SK-N-SH treated with all-trans-retinoic acid at 6 μM for 48 hours (cell line): ENCODE results near the gene PLEKHH1.

Source experiments
- CSDC2 ChIP-seq: fragments of 250-450 bp; sonication (Bioruptor Pico); IDR thresholded peaks from 2 replicates; pipeline ENCODE4 v1.5.0; 2020; ENCODE audit warnings: mild to moderate bottlenecking, moderate library complexity
- GLIS3 ChIP-seq: fragments of 250-450 bp; sonication (Bioruptor Pico); IDR thresholded peaks from 2 replicates; pipeline ENCODE4 v1.5.0; 2020; ENCODE audit warnings: mild to moderate bottlenecking, moderate library complexity
- ISL1 ChIP-seq: fragments of 250-450 bp; sonication (Bioruptor Pico); IDR thresholded peaks from 2 replicates; pipeline ENCODE4 v2.1.2; 2022; ENCODE audit warnings: mild to moderate bottlenecking, moderate library complexity
- PPARA ChIP-seq: fragments of 250-450 bp; sonication (Bioruptor Pico); IDR thresholded peaks from 2 replicates; pipeline ENCODE4 v1.5.0; 2020; ENCODE audit warnings: mild to moderate bottlenecking, borderline replicate concordance
- SNAI2 ChIP-seq: fragments of 250-450 bp; sonication (Bioruptor Pico); IDR thresholded peaks from 2 replicates; pipeline ENCODE4 v1.5.0; 2020; ENCODE audit warnings: mild to moderate bottlenecking, moderate library complexity
- TOX ChIP-seq: fragments of 250-450 bp; sonication (Bioruptor Pico); IDR thresholded peaks from 2 replicates; pipeline ENCODE4 v1.8.0; 2021; ENCODE audit warnings: mild to moderate bottlenecking, moderate library complexity, borderline replicate concordance
- ZFP3 ChIP-seq: fragments of 250-450 bp; sonication (Bioruptor Pico); IDR thresholded peaks from 2 replicates; pipeline ENCODE4 v1.5.0; 2020; ENCODE audit warnings: mild to moderate bottlenecking, moderate library complexity
- ZNF8 ChIP-seq: fragments of 450-650 bp; formaldehyde crosslinking; IDR thresholded peaks from 2 replicates; pipeline ENCODE4 v1.5.0; 2020; ENCODE audit warnings: mild to moderate bottlenecking, moderate library complexity
- TF ChIP-seq, protein P1 (sequence below): fragments of 250-450 bp; sonication (Bioruptor Pico); IDR thresholded peaks from 2 replicates; pipeline ENCODE4 v1.5.0; 2020; ENCODE audit warnings: mild to moderate bottlenecking, moderate library complexity
- TF ChIP-seq, protein P2 (sequence below): fragments of 250-450 bp; sonication (Bioruptor Pico); IDR thresholded peaks from 2 replicates; pipeline ENCODE4 v1.8.0; 2020; ENCODE audit warnings: mild to moderate bottlenecking, moderate library complexity, borderline replicate concordance

DNA sequence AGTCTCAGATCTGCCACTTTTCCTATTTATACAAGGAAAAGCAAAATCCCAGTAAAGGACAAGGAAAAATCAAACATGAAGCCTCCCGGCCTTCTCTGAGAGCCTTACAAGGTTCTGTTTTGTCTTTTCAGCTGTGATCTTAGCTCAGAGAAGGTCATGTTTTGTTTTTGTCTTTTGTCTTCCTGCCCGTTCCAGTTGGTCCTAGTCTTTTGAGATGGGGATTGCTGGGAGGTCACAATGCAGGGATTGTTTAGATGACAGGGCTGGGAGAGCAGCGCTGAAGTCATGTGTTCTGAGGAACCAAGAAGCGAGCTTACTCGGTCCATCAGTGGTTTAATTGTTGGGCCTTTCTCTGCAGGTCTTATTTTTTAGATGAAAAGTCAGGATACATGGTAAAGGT, 6.0 kb downstream of the PLEKHH1 start:
- TF ChIP-seq ISL1 (CRISPR knock-in tag): no peak
- TF ChIP-seq, protein P1, sequence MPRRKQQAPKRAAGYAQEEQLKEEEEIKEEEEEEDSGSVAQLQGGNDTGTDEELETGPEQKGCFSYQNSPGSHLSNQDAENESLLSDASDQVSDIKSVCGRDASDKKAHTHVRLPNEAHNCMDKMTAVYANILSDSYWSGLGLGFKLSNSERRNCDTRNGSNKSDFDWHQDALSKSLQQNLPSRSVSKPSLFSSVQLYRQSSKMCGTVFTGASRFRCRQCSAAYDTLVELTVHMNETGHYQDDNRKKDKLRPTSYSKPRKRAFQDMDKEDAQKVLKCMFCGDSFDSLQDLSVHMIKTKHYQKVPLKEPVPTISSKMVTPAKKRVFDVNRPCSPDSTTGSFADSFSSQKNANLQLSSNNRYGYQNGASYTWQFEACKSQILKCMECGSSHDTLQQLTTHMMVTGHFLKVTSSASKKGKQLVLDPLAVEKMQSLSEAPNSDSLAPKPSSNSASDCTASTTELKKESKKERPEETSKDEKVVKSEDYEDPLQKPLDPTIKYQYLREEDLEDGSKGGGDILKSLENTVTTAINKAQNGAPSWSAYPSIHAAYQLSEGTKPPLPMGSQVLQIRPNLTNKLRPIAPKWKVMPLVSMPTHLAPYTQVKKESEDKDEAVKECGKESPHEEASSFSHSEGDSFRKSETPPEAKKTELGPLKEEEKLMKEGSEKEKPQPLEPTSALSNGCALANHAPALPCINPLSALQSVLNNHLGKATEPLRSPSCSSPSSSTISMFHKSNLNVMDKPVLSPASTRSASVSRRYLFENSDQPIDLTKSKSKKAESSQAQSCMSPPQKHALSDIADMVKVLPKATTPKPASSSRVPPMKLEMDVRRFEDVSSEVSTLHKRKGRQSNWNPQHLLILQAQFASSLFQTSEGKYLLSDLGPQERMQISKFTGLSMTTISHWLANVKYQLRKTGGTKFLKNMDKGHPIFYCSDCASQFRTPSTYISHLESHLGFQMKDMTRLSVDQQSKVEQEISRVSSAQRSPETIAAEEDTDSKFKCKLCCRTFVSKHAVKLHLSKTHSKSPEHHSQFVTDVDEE (CRISPR knock-in tag): no peak
- no peak for TF ChIP-seq CSDC2 (CRISPR knock-in tag)
- TF ChIP-seq, protein P2, sequence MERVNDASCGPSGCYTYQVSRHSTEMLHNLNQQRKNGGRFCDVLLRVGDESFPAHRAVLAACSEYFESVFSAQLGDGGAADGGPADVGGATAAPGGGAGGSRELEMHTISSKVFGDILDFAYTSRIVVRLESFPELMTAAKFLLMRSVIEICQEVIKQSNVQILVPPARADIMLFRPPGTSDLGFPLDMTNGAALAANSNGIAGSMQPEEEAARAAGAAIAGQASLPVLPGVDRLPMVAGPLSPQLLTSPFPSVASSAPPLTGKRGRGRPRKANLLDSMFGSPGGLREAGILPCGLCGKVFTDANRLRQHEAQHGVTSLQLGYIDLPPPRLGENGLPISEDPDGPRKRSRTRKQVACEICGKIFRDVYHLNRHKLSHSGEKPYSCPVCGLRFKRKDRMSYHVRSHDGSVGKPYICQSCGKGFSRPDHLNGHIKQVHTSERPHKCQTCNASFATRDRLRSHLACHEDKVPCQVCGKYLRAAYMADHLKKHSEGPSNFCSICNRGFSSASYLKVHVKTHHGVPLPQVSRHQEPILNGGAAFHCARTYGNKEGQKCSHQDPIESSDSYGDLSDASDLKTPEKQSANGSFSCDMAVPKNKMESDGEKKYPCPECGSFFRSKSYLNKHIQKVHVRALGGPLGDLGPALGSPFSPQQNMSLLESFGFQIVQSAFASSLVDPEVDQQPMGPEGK (CRISPR knock-in tag): no peak
- TF ChIP-seq TOX (CRISPR knock-in tag): no peak
- TF ChIP-seq GLIS3 (CRISPR knock-in tag): no peak
- TF ChIP-seq PPARA (CRISPR knock-in tag): no peak
- TF ChIP-seq ZNF8: no peak
- TF ChIP-seq ZFP3 (CRISPR knock-in tag): no peak
- no peak for TF ChIP-seq SNAI2 (CRISPR knock-in tag)
